Measurements from ENCODE around the gene CTDSPL.
"Not testable (repeated sequence)": the region's sequence is repeated elsewhere in the genome, so short reads cannot be mapped to it uniquely, and the experiment has no call there.

The CTDSPL gene

DNA sequence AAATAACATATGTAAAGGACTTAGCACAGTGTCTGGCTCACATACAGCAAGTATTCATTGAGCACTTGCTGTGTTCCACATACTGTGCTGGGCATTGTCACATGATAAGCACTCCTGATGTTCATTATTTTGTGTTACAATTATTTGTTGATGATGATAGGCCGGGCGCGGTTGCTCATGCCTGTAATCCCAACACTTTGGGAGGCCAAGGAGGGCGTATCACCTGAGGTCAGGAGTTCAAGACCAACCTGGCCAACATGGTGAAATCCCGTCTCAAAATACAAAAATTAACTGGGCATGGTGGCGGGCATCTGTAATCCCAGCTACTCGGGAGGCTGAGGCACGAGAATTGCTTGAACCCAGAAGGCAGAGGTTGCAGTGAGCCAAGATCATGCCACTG lies 110.4 kb downstream of the CTDSPL start:
- DNase-seq: not testable (repeated sequence)

DNA sequence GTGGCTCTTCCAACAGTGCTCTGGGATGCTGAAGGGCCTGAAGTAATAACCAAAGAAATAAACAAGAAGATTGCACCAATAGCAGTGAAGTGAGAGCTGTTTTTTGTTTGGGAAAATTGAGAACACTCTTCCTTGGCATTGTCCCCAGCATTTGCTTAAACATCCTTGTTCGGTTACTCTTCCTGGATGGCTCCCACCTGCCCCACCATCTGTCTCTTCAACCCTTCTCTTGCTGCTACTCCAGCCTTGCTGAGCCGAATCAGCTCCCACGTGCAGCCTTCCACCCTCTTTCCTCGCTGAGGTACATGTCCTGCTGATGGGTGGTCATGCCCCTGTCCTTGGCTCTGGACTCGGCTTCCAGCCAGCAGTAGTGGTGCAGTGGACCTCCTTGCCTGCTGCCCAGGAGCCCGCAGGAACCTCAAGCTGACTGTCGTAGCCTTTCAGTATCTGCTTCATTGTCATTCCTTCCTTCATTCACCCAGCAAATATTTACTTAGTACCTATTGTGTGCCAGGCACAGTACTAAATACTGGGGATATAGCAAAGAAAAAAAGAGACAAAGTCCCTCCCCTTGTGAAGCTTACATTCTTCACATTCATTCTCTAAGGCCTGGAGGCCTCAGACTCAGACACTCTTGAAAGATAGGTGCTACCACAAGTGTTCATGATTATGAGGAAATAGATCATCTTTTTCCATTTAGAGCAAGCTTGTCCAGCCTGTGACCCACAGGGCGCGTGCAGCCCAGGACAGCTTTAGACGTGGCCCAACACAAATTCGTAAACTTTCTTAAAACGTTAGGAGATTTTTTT lies 111.8 kb downstream of the CTDSPL start:
- DNase-seq: no peak

DNA sequence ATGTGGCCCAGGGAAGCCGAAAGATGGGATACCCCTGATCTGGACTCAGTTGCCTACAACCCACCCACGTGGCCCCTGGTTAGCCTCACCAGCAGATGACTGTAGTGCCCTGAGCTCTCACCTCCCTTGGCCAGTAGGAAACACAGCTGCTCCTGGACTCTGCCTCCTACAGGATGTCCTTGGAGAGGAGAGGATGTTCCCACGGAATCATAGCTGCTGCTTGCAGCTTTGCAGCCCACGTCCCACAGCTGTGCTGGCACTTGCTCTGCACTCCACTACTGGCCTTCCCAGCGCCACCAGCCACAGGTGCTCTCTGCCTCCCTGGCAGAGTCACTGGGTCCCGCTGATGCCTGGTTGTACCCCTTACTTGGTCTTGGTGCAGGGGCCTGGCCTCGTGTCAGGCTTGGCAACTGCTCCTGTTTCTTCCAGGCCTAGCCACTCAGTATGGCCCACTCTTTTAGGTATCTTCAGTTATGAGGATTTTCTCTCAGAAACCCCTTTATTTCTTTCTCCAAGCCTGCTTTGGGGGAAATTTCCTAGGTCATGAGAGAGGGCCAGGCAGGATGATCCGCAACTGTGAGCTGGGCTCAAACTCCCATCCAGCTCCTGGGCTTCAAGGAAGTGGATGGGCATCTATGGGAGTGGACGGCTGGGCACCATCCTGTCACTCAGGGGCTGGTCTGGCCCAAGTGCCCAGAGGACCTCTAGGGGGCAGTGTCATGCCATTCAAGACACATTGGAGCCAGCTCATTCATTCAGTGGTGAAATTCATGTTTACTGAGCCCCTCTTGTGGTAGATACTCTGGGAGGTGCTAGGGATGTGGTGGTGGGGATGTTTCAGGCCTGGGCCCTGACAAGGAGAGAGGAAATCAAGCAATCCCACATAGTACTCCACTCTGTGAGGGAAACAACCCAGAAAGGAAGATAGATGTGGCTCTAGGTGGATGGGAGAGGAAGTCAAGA lies 112.7 kb downstream of the CTDSPL start:
- peak; percentile 70 to 74 for DNase-seq

GRCh38 chr3:37979541-37980461 lies 118.1 kb downstream of the CTDSPL start:
- no peak for DNase-seq

DNA sequence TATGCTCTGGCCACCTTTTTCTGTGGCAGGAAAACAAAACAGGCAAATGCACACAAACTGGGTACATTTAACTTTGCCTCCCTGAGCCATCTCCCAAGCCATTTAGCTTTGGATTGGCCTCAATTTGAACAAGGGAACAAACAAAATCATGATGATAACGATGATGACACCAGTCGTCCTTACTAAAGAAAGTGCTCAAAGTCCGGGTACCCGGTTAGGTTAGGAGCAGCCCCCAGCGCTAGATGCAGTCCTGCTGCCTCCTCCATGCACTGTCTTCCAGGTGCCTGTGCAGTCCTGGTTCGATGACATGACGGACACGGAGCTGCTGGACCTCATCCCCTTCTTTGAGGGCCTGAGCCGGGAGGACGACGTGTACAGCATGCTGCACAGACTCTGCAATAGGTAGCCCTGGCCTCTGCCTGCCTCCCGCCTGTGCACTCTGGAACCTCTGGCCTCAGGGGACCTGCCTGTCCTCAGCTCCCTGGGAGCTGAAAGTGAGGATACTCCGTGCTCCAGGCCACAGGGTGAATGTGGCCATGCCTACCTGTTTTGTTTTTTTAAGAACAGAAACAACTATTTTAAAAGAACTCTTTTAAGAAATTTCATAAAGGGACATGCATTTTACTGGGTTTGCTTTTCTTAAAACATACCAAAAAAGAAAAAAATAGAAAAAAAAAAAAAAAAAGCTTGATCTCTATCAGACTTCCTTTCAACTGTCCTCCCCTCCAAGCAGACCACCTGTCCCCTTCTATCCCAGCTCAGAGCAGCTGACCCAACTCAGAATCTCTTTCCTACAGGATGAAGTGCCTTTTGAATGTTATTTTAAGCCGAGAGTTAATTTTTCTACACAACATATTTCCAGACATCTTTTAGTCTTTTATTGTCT lies 119.0 kb downstream of the CTDSPL start:
- DNase-seq: no peak

GRCh38 chr3:37981348-37981664 lies 119.6 kb downstream of the CTDSPL start:
- no peak for DNase-seq

DNA sequence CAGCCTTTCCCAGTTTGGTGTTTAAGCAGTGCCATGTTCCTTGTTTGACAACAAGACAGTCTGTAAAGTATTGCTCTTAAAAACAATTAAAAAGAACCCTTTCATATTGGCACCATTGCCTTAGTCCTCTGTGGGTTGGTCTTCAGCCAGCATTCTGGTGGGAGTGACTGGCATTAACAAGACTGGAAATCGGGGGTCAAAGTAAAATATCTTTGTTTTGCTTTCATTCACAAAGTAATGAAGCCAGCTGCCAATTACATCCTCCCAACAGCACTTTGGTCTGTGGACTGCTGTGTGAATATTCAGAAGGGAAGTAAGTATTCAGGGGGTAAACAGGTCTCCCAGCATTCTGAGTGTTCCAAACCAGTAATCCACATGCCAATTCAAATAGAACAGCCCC lies 120.7 kb downstream of the CTDSPL start:
- no peak for DNase-seq

GRCh38 chr3:37984051-37984450 lies 122.4 kb downstream of the CTDSPL start:
- DNase-seq: no peak

- DNase-seq: no peak
Measured at GRCh38 chr3:37984596-37984995, 122.9 kb downstream of the CTDSPL start.

- no peak for DNase-seq
Measured at GRCh38 chr3:37985637-37986320, 124.1 kb downstream of the CTDSPL start.

GRCh38 chr3:37986479-37987314 lies 125.0 kb downstream of the CTDSPL start:
- DNase-seq: no peak

DNA sequence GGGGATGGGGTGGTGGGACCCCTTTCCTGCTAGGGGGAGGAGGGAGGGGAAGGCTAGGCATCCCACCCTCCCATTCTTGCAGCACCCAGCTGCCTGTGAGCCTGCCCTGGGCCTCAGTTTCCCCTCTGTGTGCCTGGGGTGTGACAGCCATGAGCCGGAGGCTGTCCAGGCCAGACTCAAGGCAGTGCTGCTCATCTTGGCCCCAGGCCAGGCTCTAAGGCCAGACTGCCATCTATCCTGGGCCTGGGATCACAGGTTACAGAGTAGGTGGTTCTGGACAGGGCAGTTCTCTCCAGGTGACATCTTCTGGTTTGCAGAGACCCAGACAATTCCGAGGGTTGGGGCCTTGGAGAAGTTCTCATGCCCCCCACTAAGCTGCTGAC lies 125.6 kb downstream of the CTDSPL start:
- DNase-seq: no peak

DNA sequence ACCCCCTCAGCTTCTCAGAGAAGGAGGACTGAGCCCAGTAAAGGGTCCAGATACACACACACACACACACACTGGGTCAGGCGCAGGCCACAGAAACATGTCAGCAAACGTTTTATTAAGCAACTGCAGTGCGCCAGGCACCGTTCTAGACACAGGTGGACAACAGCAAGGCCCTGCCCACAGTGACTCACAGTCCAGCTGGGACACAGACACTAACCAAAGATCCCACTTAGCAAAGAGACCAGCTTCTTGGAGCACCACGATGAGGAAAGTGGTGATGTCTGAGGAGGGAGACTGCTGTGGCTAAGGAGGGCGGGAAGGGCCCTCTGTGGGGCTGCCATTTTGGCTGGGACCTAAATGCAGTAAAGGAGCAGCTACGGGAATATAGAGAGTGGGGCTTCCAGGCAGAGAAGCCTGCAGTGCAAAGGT lies 126.1 kb downstream of the CTDSPL start:
- DNase-seq: no peak

- not testable (repeated sequence) for DNase-seq
Measured at GRCh38 chr3:37988376-37988775, 126.7 kb downstream of the CTDSPL start.

DNA sequence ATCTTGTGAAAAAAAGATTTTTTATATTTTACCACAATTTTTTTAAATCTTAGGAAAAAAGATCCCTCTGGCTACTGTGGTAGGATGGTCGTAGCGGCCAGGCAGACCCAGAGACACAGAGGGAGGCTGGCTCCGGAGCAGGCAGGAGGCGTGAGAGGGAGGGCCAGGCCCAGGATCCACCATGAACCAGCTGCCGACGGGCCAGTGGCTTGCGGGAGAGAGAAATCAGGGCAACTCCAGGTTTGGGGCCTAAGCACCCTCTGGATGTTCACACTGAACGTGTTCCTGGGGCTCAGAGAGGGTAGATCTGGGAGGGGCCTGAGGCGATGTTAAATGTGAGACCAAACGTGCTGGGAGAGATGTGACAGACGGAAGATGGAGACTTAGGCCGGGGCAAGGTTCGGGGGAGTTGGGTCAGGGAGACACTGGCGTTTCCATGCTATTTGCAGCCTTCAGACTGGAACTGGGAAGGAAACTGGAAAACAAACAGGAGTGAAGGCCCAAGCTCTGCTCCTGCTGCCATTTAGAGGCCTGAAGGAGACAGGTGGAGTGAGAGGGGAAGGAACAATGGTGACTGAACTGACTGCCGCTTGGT lies 127.3 kb downstream of the CTDSPL start:
- DNase-seq: no peak

GRCh38 chr3:37989821-37990480 lies 128.3 kb downstream of the CTDSPL start:
- no peak for DNase-seq

- DNase-seq: no peak
Measured at GRCh38 chr3:37990527-37990926, 128.8 kb downstream of the CTDSPL start, which contains the start of gene VILL. Gene VILL (plus strand): TSS chr3:37990786. CDS start chr3:37993673, 2,887 bp downstream.

DNA sequence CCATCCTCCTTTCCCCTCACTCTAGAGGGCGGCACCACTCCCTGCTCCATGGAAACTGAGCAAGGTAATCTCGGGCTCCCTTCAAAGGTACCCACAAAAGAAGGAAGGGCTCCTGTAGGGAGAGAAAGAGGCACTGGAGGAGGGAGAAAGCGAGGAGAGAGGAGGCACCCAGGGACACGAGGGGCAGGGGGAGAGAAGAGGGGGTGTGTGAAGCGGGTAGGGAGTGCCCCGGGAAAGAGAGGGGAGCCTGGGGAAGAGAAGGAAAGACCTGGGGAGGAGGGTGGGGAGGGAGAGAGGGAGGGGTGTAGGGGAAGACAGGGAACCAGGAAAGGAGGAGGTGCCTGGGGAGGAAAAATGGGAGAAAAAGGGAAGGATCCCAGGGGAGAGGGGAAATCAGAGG lies 129.4 kb downstream of the CTDSPL start:
- no peak for DNase-seq

DNA sequence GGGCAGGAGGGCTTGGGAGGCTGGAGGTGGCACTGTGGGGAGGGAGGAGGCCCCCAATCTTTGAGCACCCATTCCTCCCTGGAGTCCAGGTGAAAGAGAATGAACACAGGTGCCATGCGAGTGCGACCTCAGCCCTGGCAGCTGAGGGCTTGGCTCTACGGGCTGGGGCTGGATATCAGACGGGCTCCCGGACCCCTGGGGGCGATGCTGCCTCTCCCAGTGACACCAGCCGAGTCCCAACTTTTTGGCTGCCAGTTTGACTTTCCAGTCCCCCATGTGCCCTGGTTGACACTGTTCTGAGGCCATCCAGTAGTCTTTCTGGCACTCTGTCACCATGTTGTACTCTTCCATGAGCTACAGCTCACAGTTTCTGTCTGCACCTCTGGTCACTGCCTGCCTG lies 130.1 kb downstream of the CTDSPL start:
- DNase-seq: no peak

All from stimulated activated CD4-positive, alpha-beta T cell treated with anti-CD3 and anti-CD28 coated beads, Interleukin-2, amount 100 ng/mL, for 24 hours (primary cell).